RCC 7860 (cell line): ENCODE data around the gene SLC38A10.
A peak's percentile ranks its signal among the peaks of the same experiment; 100 is the strongest.

Experiments
- DNase-seq: peaks from one replicate; pipeline ENCODE4 v3.0.0-alpha.2; 2015; ENCODE audit warnings: low spot score
- FAIRE-seq: peaks from 2 replicates; lab custom pipeline; 2012; peaks lifted over from hg19 to GRCh38; lab: Jason Lieb, UNC

SLC38A10 gene

GRCh38 chr17:81300586-81301155, 5.6 kb upstream of the SLC38A10 start:
- DNase-seq (no peak), FAIRE-seq (no peak)

GRCh38 chr17:81299846-81300585, 4.9 kb upstream of the SLC38A10 start:
- DNase-seq (no peak), FAIRE-seq (no peak)

GRCh38 chr17:81298991-81299738, 4.1 kb upstream of the SLC38A10 start:
- DNase-seq = no peak
- FAIRE-seq = no peak

GRCh38 chr17:81298325-81298990, 3.4 kb upstream of the SLC38A10 start:
- DNase-seq (no peak), FAIRE-seq (no peak)

- FAIRE-seq (no peak), DNase-seq (peak; percentile 43)
Observed at GRCh38 chr17:81295676-81296381, 722 bp upstream of the SLC38A10 start.

- DNase-seq = no peak
- no peak for FAIRE-seq
Observed at GRCh38 chr17:81294512-81295030, 536 bp downstream of the SLC38A10 start.

- FAIRE-seq (no peak), DNase-seq (no peak)
Observed at GRCh38 chr17:81292450-81292849, 2.7 kb downstream of the SLC38A10 start.

- FAIRE-seq = no peak
- peak; percentile 13 for DNase-seq
Observed at GRCh38 chr17:81291662-81292061, 3.4 kb downstream of the SLC38A10 start.

GRCh38 chr17:81290230-81290629, 4.9 kb downstream of the SLC38A10 start:
- DNase-seq = no peak
- no peak for FAIRE-seq

GRCh38 chr17:81289627-81290026, 5.5 kb downstream of the SLC38A10 start:
- no peak for FAIRE-seq
- DNase-seq = no peak

GRCh38 chr17:81288715-81289114, 6.4 kb downstream of the SLC38A10 start:
- FAIRE-seq (no peak), DNase-seq (no peak)

- DNase-seq (no peak), FAIRE-seq (no peak)
Observed at GRCh38 chr17:81287741-81288430, 7.2 kb downstream of the SLC38A10 start.

- DNase-seq = no peak
- no peak for FAIRE-seq
Observed at GRCh38 chr17:81287152-81287551, 8.0 kb downstream of the SLC38A10 start.

GRCh38 chr17:81286491-81287145, 8.5 kb downstream of the SLC38A10 start:
- FAIRE-seq = no peak
- DNase-seq = no peak

GRCh38 chr17:81285894-81286293, 9.2 kb downstream of the SLC38A10 start:
- FAIRE-seq (no peak), DNase-seq (no peak)

- no peak for FAIRE-seq
Observed at GRCh38 chr17:81285179-81285878, 9.8 kb downstream of the SLC38A10 start.

GRCh38 chr17:81282876-81283275, 12.2 kb downstream of the SLC38A10 start:
- DNase-seq (no peak), FAIRE-seq (no peak)

More at GRCh38 chr17:81285179-81285878, 9.8 kb downstream of the SLC38A10 start:
- DNase-seq = no peak

- FAIRE-seq = no peak
- no peak for DNase-seq
Observed at GRCh38 chr17:81282141-81282540, 13.0 kb downstream of the SLC38A10 start.

GRCh38 chr17:81280571-81280970, 14.5 kb downstream of the SLC38A10 start:
- DNase-seq (no peak), FAIRE-seq (no peak)
